Hepatocyte (in vitro differentiated cells): ENCODE data around the gene MMP10.

Source experiments
- CTCF ChIP-seq: fragments of 200-600 bp; sonication (generic); IDR thresholded peaks from 2 replicates; pipeline ENCODE4 v1.5.1; 2016; ENCODE audit warnings: antibody characterized with exemption, mild to moderate bottlenecking; ENCODE audit not compliant: poor library complexity
- EZH2 ChIP-seq: fragments of 200-600 bp; sonication (generic); IDR thresholded peaks from 2 replicates; pipeline ENCODE4 v1.6.1; 2016; ENCODE audit warnings: antibody characterized with exemption, mild to moderate bottlenecking, borderline replicate concordance
- EZH2phosphoT487 ChIP-seq: fragments of 200-600 bp; sonication (generic); IDR thresholded peaks from one replicate; pipeline ENCODE4 v1.6.1; 2018; ENCODE audit warnings: antibody characterized with exemption, mild to moderate bottlenecking, low read depth, moderate library complexity; ENCODE audit not compliant: unreplicated experiment, severe bottlenecking

GRCh38 chr11:102783720-102784119 is 3.3 kb upstream of the MMP10 start:
- TF ChIP-seq CTCF, result no peak
- TF ChIP-seq EZH2phosphoT487, result no peak
- TF ChIP-seq EZH2, result no peak
